ENCODE measurements around the gene LTBP1. TPM values are rescaled to one million over a fixed set of nuclear protein-coding genes. Genes with fewer than 3 reads are reported as not detected.

LTBP1 gene
- total and polyA plus RNA-seq, 2 experiments from 2014 or later = 216 to 509 TPM

DNA sequence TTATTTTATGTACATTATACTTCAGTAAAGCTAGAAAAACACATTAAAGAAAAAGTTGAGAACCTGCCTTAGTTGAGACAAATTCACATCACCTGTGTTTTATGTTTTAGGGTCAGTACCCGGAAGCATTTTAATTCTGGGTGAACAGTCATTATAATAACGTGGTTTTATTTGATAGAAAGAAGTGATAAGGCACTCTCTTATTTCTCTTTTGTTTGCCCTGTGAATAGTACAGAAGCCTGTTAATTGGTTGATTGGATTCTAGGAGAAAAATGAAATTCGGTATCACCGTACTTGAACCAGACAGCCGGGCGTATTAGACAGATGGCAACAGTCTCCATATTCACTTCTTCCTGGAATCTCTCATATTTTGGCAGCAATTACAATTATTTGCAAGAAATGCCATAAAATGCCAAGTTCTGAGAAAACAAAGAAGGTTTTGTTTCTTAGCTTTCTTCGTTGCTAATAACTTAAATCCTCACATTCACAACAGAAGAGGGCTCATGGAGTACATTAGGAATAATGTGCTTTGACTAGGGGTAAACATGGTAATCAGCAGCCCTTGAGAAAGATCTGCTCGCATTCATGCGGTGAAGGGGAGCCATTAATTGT is 361.0 kb downstream of the LTBP1 start:
- Histone ChIP-seq H3K9me3 (ENCODE audit: low read depth) (no peaks in the 10 kb centered on the region), H3K27ac (no peak overlapping the region), H3K4me1 (ENCODE audit: low read depth) (peaks cover 4% of the 10 kb centered on the region), H3K36me3 (peaks cover 30% of the 10 kb centered on the region), H3K27me3 (no peaks in the 10 kb centered on the region), H3K4me3 (no peak overlapping the region)
- peak in 1 of 2 donors; percentile 27 for DNase-seq (ENCODE audit: low read depth in 1 of 2, low spot score in 1 of 2)
- TF ChIP-seq CTCF (IDR thresholded peaks at IDR 0.05; ENCODE audit: low read depth, low read length) = no peak

DNA sequence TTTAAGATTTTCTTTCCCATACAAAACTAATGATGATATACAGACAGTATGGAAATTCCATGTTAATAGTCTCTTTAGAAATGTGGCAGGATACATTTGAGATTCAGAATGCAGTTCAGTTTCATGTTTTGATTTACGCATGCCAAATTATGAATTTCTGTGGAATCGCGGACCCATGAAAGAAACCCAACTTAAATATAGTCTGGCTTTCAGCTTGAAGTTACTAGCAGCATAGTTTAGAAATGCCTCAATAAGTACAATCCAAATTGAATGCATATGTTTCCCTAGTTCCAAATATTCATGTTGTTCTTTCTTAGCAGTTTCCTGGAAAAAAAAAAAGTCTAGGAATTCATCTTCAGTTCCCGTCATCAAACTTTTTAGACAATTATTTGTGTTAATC is 365.6 kb downstream of the LTBP1 start:
- H3K36me3 ChIP-seq = peaks cover 31% of the 10 kb centered on the region
- no peak overlapping the region for H3K4me3 ChIP-seq
- no peaks in the 10 kb centered on the region for H3K9me3 ChIP-seq (ENCODE audit: low read depth)
- peaks cover 9% of the 10 kb centered on the region for H3K4me1 ChIP-seq (ENCODE audit: low read depth)
- no peak for TF ChIP-seq CTCF (IDR thresholded peaks at IDR 0.05; ENCODE audit: low read depth, low read length)
- no peak overlapping the region for H3K27ac ChIP-seq
- H3K27me3 ChIP-seq = no peaks in the 10 kb centered on the region
- no peak for DNase-seq (ENCODE audit: low read depth in 1 of 2, low spot score in 1 of 2)

- H3K4me3 ChIP-seq = no peak overlapping the region
- peaks cover 9% of the 10 kb centered on the region for H3K4me1 ChIP-seq (ENCODE audit: low read depth)
- H3K27me3 ChIP-seq = no peaks in the 10 kb centered on the region
- H3K9me3 ChIP-seq (ENCODE audit: low read depth) = no peaks in the 10 kb centered on the region
- TF ChIP-seq CTCF (IDR thresholded peaks at IDR 0.05; ENCODE audit: low read depth, low read length) = no peak
- no peak overlapping the region for H3K27ac ChIP-seq
- peaks cover 31% of the 10 kb centered on the region for H3K36me3 ChIP-seq
- no peak for DNase-seq (ENCODE audit: low read depth in 1 of 2, low spot score in 1 of 2)
These were observed 366.3 kb downstream of the LTBP1 start for GRCh38 chr2:33313039-33313438.

GRCh38 chr2:33314541-33314940 is 367.8 kb downstream of the LTBP1 start:
- Histone ChIP-seq H3K27me3 (no peaks in the 10 kb centered on the region), H3K4me3 (no peak overlapping the region), H3K27ac (no peak overlapping the region), H3K4me1 (ENCODE audit: low read depth) (peaks cover 9% of the 10 kb centered on the region), H3K36me3 (peaks cover 28% of the 10 kb centered on the region), H3K9me3 (ENCODE audit: low read depth) (no peaks in the 10 kb centered on the region)
- no peak for TF ChIP-seq CTCF (IDR thresholded peaks at IDR 0.05; ENCODE audit: low read depth, low read length)
- DNase-seq (ENCODE audit: low read depth in 1 of 2, low spot score in 1 of 2) = no peak

DNA sequence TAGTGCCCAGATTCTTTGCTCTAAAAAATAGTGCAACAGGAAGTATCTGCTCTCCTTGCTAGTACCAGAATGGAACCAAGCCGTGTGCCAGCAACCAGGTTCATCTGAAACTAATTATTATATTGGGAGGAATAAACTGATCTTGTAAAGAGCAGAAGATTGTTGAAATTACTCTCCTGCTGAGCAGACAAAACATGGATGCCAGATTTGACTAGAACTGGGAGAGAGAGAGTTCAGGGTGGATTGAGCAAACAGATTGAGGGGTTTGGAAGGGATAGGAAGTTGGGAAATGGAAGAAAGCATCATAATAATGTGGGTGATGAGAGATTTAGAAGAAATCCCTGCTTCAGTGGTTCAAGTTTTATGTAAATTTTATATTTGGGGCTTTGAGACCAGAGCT is 369.6 kb downstream of the LTBP1 start:
- H3K9me3 ChIP-seq (ENCODE audit: low read depth) = no peaks in the 10 kb centered on the region
- DNase-seq (ENCODE audit: low read depth in 1 of 2, low spot score in 1 of 2) = no peak
- peaks cover 14% of the 10 kb centered on the region for H3K36me3 ChIP-seq

More for the DNA sequence above, 369.6 kb downstream of the LTBP1 start:
- H3K4me1 ChIP-seq (ENCODE audit: low read depth) = peaks cover 16% of the 10 kb centered on the region
- H3K4me3 ChIP-seq = no peak overlapping the region
- no peak for TF ChIP-seq CTCF (IDR thresholded peaks at IDR 0.05; ENCODE audit: low read depth, low read length)
- no peak overlapping the region for H3K27ac ChIP-seq
- H3K27me3 ChIP-seq = no peaks in the 10 kb centered on the region

Measured in cardiac muscle cell (in vitro differentiated cells and primary cell).